ENCODE results near the gene TSHZ2. TPM values are rescaled to one million over a fixed set of nuclear protein-coding genes. Genes with fewer than 3 reads are reported as not detected.

TSHZ2 gene
- total RNA-seq, 3 donors from 2014 or later (not counting 1 experiment from before 2014, with no cell fraction given): 1.8 to 1.9 TPM; not detected in 1

GRCh38 chr20:53395188-53395923 lies 423.2 kb downstream of the TSHZ2 start:
- Histone ChIP-seq H3K4me1 (ENCODE audit: control insufficient read depth, insufficient read depth, low read length) (no peaks in the 10 kb centered on the region), H3K36me3 (ENCODE audit: control insufficient read depth, insufficient read depth, low read length) (no peaks in the 10 kb centered on the region), H3K27ac (ENCODE audit: low read length) (no peak overlapping the region), H3K4me3 (ENCODE audit: low read length) (no peak overlapping the region), H3K9me3 (ENCODE audit: control insufficient read depth, insufficient read depth, low read length) (no peaks in the 10 kb centered on the region), H3K27me3 (ENCODE audit: control insufficient read depth, insufficient read depth, low read length) (no peaks in the 10 kb centered on the region)
- no peak for DNase-seq
- H3K4me3 Mint-ChIP-seq: no peak overlapping the region
- ATAC-seq: no peak
- TF ChIP-seq CTCF (IDR thresholded peaks at IDR 0.05): no peak
- H3K9me3 Mint-ChIP-seq: no peaks in the 10 kb centered on the region
- no peaks in the 10 kb centered on the region for H3K4me1 Mint-ChIP-seq
- intact Hi-C loops (cut with micrococcal nuclease): no loop called here
- H3K27me3 Mint-ChIP-seq (ENCODE audit: low read depth in 2 of 2): peaks cover 7 to 13% of the 10 kb centered on the region in 2 donors
- WGBS (ENCODE audit: insufficient coverage): 58% methylated on average over 5 of the region's 5 CpGs
- H3K36me3 Mint-ChIP-seq: no peaks in the 10 kb centered on the region
- H3K27ac Mint-ChIP-seq: no peak overlapping the region

GRCh38 chr20:53399083-53399482 lies 426.9 kb downstream of the TSHZ2 start:
- H3K4me1 ChIP-seq (ENCODE audit: control insufficient read depth, insufficient read depth, low read length): no peaks in the 10 kb centered on the region
- no peaks in the 10 kb centered on the region for H3K9me3 ChIP-seq (ENCODE audit: control insufficient read depth, insufficient read depth, low read length)
- Mint-ChIP-seq H3K27ac (no peak overlapping the region), H3K4me3 (no peak overlapping the region), H3K4me1 (no peaks in the 10 kb centered on the region), H3K27me3 (ENCODE audit: low read depth in 2 of 2) (peaks cover 9 to 26% of the 10 kb centered on the region in 2 donors), H3K9me3 (no peaks in the 10 kb centered on the region), H3K36me3 (no peaks in the 10 kb centered on the region)
- DNase-seq: no peak
- H3K27me3 ChIP-seq (ENCODE audit: control insufficient read depth, insufficient read depth, low read length): no peaks in the 10 kb centered on the region
- WGBS (ENCODE audit: insufficient coverage): 96% methylated on average over 7 of the region's 7 CpGs
- TF ChIP-seq CTCF (IDR thresholded peaks at IDR 0.05): no peak
- no peak overlapping the region for H3K4me3 ChIP-seq (ENCODE audit: low read length)
- H3K36me3 ChIP-seq (ENCODE audit: control insufficient read depth, insufficient read depth, low read length): no peaks in the 10 kb centered on the region
- H3K27ac ChIP-seq (ENCODE audit: low read length): no peak overlapping the region
- no peak for ATAC-seq
- intact Hi-C loops (cut with micrococcal nuclease): no loop called here

- peaks cover 12 to 26% of the 10 kb centered on the region in 2 donors for H3K27me3 Mint-ChIP-seq (ENCODE audit: low read depth in 2 of 2)
- ATAC-seq (peak in 1 of 3 donors; percentile 57), DNase-seq (no peak)
- no peaks in the 10 kb centered on the region for H3K36me3 Mint-ChIP-seq
- H3K27ac ChIP-seq (ENCODE audit: low read length): no peak overlapping the region
- intact Hi-C loops (cut with micrococcal nuclease): no loop called here
- H3K4me1 Mint-ChIP-seq: no peaks in the 10 kb centered on the region
- TF ChIP-seq CTCF (IDR thresholded peaks at IDR 0.05): no peak
- no peaks in the 10 kb centered on the region for H3K4me1 ChIP-seq (ENCODE audit: control insufficient read depth, insufficient read depth, low read length)
- no peaks in the 10 kb centered on the region for H3K9me3 Mint-ChIP-seq
- H3K36me3 ChIP-seq (ENCODE audit: control insufficient read depth, insufficient read depth, low read length): no peaks in the 10 kb centered on the region
- no peaks in the 10 kb centered on the region for H3K27me3 ChIP-seq (ENCODE audit: control insufficient read depth, insufficient read depth, low read length)
- H3K4me3 Mint-ChIP-seq: no peak overlapping the region
- no peaks in the 10 kb centered on the region for H3K9me3 ChIP-seq (ENCODE audit: control insufficient read depth, insufficient read depth, low read length)
- WGBS (ENCODE audit: insufficient coverage): 66% methylated on average over 9 of the region's 9 CpGs
- no peak overlapping the region for H3K4me3 ChIP-seq (ENCODE audit: low read length)
- no peak overlapping the region for H3K27ac Mint-ChIP-seq
Measured at GRCh38 chr20:53399592-53400335, 427.6 kb downstream of the TSHZ2 start.
